MM.1S (cell line): ENCODE data around the gene IER5.

Source experiments
- EZH2 ChIP-seq: fragments of 300-600 bp; sonication (generic); optimal IDR thresholded peaks from 2 replicates; pipeline ENCODE3; 2017; ENCODE audit warnings: low read depth, mild to moderate bottlenecking, antibody characterized with exemption, low read length, mixed read lengths
- TF ChIP-seq, protein P1 (sequence below): fragments of 300-600 bp; sonication (generic); IDR thresholded peaks from 2 replicates; pipeline ENCODE4 v1.5.1; 2016; ENCODE audit warnings: antibody characterized with exemption, low read length, mixed read lengths

DNA sequence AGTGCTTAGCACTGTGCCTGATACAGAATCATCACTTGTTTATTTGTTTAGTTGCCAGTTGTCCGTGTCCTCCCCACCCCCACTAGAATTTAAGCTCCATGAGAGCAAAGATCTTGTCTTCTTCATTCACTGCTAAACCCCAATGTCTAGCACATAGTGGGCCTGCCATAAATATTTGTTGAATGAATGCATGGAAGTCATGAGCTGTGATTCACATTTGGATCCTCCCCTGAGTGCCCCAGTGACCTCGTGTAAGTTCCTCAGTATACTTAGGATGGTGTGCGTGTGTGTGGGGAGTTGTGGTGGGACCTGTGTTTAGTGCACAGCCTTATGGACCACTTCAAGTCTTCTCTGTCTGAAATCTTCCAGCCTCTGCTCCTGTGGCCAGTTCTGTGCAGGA lies 23.1 kb downstream of the IER5 start:
- no peak for TF ChIP-seq EZH2
- TF ChIP-seq, protein P1, sequence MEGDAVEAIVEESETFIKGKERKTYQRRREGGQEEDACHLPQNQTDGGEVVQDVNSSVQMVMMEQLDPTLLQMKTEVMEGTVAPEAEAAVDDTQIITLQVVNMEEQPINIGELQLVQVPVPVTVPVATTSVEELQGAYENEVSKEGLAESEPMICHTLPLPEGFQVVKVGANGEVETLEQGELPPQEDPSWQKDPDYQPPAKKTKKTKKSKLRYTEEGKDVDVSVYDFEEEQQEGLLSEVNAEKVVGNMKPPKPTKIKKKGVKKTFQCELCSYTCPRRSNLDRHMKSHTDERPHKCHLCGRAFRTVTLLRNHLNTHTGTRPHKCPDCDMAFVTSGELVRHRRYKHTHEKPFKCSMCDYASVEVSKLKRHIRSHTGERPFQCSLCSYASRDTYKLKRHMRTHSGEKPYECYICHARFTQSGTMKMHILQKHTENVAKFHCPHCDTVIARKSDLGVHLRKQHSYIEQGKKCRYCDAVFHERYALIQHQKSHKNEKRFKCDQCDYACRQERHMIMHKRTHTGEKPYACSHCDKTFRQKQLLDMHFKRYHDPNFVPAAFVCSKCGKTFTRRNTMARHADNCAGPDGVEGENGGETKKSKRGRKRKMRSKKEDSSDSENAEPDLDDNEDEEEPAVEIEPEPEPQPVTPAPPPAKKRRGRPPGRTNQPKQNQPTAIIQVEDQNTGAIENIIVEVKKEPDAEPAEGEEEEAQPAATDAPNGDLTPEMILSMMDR: no peak
